ENCODE results near the gene DNAAF1.

The DNAAF1 gene

DNA sequence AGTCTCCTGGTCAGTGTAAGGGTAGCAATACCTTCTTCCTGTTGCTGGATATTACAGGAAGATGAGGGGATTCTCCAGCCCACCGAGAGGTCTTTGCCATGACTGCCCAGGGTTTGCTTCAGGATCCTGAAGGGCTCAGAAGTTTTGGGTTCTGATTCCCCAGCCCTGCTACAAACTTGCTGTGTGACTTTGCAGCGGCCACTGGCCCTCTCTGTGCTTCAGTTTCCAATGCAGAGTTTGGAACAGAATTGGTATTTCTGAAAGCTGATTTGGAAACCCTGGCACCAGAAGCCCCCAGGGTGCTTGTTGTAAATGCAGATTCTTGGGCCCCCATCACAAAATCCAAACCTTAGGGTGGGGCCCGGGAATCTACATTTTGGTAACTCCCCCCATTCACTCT, 80.0 kb downstream of the DNAAF1 start:
- POLR2A ChIA-PET = no interaction called here
- TF ChIP-seq, protein P1, sequence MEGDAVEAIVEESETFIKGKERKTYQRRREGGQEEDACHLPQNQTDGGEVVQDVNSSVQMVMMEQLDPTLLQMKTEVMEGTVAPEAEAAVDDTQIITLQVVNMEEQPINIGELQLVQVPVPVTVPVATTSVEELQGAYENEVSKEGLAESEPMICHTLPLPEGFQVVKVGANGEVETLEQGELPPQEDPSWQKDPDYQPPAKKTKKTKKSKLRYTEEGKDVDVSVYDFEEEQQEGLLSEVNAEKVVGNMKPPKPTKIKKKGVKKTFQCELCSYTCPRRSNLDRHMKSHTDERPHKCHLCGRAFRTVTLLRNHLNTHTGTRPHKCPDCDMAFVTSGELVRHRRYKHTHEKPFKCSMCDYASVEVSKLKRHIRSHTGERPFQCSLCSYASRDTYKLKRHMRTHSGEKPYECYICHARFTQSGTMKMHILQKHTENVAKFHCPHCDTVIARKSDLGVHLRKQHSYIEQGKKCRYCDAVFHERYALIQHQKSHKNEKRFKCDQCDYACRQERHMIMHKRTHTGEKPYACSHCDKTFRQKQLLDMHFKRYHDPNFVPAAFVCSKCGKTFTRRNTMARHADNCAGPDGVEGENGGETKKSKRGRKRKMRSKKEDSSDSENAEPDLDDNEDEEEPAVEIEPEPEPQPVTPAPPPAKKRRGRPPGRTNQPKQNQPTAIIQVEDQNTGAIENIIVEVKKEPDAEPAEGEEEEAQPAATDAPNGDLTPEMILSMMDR (IDR thresholded peaks at IDR 0.05; ENCODE audit: control extremely low read depth, extremely low read depth, low read depth, missing control alignments) = no peak
- CTCF ChIA-PET = no interaction called here
- no peak for DNase-seq (ENCODE audit: extremely low spot score)

DNA sequence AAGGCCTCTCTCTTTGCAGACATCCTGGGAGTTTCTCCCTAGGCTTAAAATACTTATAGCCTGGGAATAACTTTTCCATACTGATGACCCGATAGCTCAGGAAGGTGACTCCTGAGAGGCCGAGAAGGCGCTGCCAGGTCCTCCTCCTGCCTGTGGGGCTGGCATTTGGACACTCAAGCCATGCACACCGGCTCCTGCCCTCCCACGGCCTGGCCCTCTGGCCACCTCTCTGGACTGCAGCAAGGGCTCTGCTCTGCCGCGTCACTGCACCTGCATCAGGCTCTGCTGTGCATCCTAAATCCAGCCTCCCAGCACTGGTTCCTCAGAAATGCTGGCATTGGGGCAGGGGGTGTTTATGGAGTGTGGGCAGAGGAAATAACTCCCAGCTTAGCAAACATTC, 80.5 kb downstream of the DNAAF1 start:
- no peak for DNase-seq (ENCODE audit: extremely low spot score)
- CTCF ChIA-PET = no interaction called here
- POLR2A ChIA-PET = no interaction called here
- TF ChIP-seq, protein P1 (IDR thresholded peaks at IDR 0.05; ENCODE audit: control extremely low read depth, extremely low read depth, low read depth, missing control alignments) = no peak

DNA sequence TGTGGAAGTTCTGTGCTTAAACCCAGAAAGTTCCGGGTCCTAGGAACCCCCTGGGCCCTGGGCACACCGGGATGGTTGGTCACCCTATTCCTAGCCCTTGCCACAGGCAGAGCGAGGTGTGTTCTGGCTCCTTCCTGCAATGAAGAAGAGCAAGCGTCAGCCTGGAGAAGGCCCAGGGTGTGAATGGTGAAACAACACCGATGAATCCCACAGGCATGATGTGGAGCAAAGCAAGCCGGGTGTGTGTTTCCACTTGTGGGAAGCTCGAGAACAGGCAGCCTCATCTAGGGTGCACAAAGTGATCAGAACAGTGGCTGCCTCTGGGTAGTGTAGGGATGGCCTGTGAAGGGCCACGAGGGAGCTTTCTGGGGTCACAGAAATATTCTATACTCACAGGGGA, 80.9 kb downstream of the DNAAF1 start:
- DNase-seq (ENCODE audit: extremely low spot score) = no peak
- ChIA-PET POLR2A (no interaction called here), CTCF (interaction anchor here (0.6 kb wide), 1 partner anchor 19 kb away, joined by 3 read pairs; no protein-coding TSS in a partner anchor)
- TF ChIP-seq, protein P1 (IDR thresholded peaks at IDR 0.05; ENCODE audit: control extremely low read depth, extremely low read depth, low read depth, missing control alignments) = no peak
